ENCODE results near the gene RNF222.

Gene RNF222

GRCh38 chr17:8397636-8398035 lies at the start of gene RNF222:
Gene RNF222 (minus strand): TSS chr17:8397827. CDS start chr17:8393461, 4,366 bp downstream.
- peak in 1 of 2 experiments; percentile 3 for DNase-seq

DNA sequence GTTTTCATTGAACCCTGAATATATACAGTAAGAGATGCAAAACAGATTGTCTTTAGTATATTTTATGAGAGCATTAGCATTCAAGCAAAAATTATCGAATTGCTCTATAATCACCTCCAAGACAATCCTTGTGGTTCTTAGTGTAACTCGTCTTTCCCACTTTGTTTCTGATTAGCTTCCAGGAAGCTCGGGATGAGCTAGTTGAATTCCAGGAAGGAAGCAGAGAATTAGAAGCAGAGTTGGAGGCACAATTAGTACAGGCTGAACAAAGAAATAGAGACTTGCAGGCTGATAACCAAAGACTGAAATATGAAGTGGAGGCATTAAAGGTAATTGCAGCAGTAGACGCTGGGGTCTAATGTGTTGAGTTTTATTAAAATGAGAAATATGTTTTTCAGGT lies 47.9 kb upstream of the RNF222 start:
- DNase-seq, result no peak

DNA sequence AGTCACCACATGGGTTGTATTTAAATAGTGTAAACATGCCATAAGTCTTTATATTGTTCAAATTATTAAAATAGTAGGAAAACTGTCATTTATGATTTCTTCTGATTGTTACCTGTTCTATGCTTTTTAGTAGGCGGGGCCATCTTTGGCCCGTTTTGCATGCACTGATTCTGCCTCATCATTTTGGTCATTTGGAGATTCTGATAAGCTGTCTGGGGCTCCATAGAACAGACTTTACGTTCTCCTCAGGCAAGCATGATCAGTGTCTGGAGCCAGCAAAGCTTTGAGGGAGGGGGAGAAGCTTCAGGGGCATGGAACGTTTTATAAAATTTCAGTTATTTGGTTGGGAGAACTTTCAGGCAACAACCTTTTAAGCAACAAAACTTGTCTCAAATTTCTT lies 46.9 kb upstream of the RNF222 start:
- no peak for DNase-seq

GRCh38 chr17:8443756-8444155 lies 46.1 kb upstream of the RNF222 start:
- DNase-seq, result no peak

DNA sequence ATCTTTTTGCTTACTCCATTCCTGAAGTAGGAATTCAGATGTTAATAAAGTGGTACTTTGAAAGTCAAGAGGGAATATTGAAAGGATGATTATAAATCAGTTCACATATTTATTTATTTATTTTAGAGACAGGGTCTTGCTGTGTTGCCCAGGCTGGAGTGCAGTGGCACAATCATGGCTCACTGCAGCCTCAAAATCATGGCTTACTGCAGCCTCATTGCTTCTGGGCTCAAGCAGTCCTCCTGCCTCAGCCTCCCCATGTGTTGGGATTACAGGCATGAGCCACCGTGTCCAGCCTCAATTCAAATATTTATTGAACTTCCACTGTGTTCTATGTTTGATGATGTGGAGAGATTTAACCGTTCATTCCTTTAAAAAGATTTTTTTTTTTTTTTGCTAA lies 44.7 kb upstream of the RNF222 start:
- no peak for DNase-seq

GRCh38 chr17:8441690-8442089 lies 44.1 kb upstream of the RNF222 start:
- DNase-seq, result no peak

DNA sequence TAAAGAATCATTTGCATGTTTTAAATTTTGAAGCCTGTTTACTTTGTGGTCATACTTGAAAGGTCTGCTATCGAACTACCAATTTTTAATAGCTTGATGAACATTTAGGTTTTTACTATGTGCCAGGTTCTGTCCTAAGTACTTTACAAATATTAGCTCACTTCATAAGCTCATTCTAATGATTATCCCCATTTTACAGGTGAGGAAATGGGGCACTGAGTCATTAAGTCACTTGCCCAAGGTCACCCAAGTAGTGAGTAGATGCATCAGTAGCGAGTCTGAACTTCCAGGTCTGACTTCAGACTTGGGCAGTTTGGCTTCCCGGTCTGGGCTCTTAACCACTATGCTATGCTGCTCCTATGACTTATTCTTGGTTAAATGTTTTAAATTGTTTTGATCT lies 42.1 kb upstream of the RNF222 start:
- no peak for DNase-seq

DNA sequence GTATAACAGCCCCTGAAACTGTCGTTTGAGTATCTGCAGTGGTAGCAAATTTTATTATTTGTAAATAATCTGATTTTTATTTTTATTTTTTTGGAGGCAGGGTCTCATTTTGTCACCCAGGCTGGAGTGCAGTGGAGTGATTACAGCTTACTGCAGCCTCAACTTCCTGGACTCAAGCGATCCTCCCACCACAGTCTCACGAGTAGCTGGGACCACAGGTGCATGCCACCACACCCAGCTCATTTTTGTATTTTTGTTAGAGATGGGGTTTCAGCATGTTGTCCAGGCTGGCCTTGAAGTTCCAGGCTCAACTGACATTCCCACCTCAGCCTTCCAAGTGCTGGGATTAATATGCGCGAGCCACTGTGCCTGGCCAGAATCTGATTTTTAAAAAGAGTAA lies 40.8 kb upstream of the RNF222 start:
- DNase-seq, result no peak

DNA sequence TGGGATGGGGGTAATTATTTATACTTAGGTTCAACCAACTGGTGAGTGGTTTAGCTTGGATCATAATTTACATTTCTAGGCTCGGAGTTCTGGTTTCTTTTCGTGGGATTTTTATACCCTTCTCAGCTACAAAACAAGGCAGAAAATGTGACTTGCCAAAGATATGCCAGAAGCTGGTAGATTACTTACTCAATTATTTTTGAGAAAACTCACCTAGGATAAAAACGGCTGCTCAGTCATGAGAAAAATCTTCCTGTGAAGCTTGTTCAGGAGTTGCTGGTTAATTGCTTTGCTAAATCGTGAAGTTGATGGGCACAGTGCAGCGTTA lies 39.2 kb upstream of the RNF222 start:
- DNase-seq, result no peak

GRCh38 chr17:8436169-8436843 lies 38.7 kb upstream of the RNF222 start:
- DNase-seq, result peak; percentile 5 to 65

DNA sequence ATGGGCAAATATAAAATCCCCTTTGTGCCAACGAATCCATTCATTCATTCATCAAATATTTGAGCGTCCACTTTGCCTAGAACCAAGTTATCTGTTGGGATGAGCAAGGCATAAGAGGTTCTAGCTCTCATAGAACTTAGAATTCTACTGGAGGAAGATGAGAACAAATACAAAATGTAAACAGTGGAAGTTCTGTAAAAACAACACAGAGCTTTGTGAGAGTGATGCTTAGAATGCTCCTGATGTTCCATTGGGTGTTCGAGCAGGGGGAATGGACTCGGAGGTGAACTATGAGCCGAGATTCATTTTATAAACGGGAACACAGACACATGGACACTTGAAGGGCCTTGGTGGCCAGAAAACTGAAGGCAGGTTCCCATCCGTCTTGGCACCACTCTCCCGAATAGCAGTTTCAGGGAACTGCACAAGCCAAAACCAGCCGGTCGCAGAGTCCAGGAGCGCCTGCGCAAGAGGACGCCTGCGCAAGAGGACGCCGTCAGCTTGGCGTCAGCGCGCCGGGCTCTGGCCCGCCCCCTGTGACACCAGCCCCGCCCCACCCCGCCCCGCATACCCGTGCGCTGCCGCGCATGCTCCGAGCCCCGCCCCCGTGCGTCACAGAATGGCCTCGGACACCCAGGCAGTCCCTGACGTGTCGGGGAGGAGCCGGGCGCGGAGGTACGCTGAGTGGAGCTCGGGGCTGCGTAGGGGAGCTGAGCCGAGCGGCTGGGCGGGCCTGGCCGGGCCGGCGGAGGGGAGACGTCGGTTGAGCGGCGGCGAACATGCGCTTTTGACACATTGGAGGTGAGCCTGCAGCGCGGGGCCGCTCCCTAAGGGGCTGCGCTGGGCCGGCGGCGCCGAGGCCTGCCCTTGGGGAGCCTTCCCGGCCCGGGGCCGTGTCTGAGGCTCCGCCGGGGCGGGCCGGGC lies 37.9 kb upstream of the RNF222 start, which contains the start of gene NDEL1:
Gene NDEL1 (plus strand): TSS at position 640 of the 924 bp plus-strand sequence. CDS start 8,388 bp downstream, outside the sequence.
- DNase-seq, result peak; percentile 85 to 95

DNA sequence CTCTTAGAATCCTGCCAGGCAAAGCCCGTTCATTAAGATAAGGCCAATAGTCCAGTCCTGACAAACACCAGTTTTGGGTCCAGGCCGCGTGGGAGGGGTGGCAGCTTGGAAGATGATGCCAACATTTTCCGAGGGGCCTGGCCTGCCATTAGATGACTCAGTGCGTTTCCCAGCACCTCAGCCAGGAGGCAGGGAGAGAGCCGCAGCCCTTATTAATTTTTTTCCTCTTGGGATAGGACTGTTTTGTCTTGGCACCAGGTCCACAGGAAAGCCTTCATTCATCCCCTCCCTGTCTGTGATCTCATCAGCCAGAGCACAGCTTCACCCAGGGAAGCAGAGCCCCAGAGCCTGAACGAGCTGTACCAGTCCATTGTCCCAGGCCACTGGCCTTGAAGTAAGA lies 33.3 kb upstream of the RNF222 start:
- no peak for DNase-seq

- no peak for DNase-seq
These were observed 29.2 kb upstream of the RNF222 start for GRCh38 chr17:8426802-8427201.

- DNase-seq, result no peak
These were observed 28.6 kb upstream of the RNF222 start for GRCh38 chr17:8426094-8426720.

- no peak for DNase-seq
These were observed 23.9 kb upstream of the RNF222 start for GRCh38 chr17:8421571-8421970.

DNA sequence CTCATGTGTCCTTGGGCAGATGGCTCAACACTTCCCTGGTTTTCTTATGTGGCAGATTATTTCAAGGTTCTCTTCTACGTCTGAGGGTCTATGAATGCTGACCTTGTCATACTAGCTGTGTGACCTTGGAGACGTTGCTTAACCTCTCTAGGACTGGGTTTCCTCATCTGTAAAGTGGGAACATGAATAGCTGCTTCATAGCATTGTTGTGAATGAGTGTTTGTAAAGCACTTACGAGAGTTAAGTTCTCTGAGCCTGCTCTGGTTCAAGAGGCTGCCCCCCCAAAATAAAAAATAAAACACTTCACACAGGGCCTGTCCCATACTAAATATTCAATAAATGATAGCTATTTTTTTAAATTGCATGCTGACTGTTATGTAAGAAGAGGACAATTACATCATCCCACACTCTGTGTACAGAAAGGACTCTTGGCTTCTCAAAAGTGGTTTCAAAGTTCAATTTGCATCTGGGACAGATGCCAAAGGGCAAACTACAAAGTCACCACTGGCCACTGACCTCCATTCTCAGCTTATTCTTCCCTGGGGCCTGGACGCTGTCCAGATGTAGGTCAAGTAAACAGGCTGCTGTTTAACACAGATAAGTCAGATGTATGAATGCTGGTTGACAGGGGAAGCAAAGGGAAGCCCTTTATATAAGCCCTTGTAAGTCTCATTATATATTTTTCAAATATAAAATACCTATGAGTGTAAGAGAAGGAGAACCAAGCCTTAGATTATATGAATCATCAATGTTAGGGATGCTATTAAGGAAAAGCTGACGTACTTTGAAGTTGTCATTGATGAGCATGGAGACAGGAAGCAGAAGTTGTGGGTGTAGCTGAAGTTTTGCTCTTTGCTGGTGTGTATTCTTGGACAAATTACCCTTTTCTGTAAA lies 22.7 kb upstream of the RNF222 start:
- no peak for DNase-seq

DNA sequence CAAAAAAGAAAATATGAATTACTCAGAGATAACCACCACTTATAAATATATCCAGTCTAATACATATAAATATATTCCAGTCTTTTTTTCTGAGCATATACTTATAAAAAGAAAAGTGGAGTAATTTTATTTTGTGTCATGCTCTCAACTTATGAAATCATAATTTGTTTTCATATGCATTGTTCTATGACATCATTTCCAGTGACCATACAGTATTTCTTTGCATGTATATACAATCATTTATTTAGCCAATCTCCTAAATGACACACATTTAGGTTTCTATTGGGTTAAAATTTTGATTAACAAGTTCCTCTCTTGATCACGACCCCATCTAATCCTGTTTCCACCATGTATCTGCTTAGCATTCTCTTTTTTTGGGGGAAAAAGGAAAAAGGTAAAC lies 21.7 kb upstream of the RNF222 start:
- DNase-seq, result no peak

DNA sequence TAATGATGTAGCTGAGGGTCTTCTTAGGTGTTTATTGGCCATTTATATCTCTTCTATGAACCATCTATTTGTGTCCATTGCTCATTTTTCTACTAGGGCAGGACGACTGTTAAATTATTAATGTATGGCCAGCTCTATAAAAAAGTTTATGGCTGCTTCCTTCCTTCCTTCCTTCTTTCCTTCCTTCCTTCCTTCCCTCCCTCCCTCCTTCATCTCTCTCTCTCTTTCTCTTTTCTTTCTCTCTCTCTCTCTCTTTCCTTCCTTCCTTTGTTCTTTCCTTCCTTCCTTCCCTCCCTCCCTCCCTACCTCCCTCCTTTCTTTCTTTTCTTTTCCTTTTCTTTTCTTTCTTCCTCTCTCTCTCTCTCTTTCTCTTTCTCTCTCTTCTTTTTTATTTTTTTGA lies 20.8 kb upstream of the RNF222 start:
- no peak for DNase-seq

- no peak for DNase-seq
These were observed 20.2 kb upstream of the RNF222 start for GRCh38 chr17:8417806-8418205.

DNA sequence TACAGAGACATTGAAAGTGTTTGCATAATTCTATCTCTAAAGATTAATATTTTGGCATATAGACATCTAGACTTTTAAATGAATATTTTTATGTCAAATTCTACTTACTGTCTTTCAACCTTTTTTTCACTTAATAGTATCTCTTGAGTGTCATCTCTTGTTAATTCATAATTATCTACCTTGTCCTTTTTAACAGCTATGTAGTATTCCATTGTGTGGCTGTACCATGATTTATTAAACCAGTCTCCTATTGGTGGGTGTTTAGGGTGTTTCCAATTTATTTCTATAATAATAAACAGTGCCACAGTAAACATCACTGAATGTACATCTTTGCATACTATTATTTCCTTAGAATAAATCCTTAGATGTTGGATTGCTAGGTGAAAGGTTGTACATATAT lies 16.3 kb upstream of the RNF222 start:
- DNase-seq, result no peak

DNA sequence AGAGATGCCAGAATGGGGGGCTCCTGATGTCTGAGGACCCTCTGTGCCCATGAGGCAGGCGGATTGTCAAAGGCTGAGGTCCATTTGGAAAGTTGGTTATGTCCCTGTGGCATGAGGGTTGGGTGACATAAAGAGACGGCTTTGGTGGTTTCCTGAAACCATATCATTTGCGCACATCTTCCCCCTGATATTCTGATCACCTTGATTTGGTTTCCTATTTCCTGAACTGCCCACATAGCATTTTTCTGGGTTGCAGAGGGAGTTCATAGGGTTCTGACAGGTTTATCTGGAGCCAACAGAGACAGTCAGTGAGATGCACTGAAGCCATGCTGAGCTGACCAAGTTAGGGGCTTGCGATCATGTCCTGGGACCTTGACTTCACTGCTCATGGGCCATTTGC lies 15.7 kb upstream of the RNF222 start:
- DNase-seq, result no peak

DNA sequence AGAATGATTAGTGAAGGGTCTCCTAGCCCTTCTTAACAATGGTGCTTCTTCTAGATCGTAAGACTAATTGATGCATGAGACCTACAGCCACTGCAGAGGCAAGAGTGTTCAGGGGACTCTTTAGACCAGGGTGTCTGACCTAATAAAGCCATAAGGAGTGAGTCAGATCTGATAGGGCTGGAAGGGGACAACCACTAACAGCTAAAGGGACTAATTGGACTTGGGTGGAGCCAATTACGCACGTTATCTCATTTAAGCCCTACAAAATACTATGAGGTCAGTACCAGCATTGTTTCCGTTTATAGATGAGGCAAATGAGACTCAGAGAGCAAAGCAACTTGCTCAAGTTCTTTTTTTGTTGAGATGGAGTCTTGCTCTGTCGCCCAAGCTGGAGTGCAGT lies 14.5 kb upstream of the RNF222 start:
- no peak for DNase-seq

- no peak for DNase-seq
These were observed 13.2 kb upstream of the RNF222 start for GRCh38 chr17:8410883-8411238.

Data from NCI-H526 (cell line).